GM12874 (cell line): ENCODE results near the gene ROCK2.

ENCODE experiments used
- CTCF ChIP-seq: IDR thresholded peaks from 2 replicates; pipeline ENCODE4 v1.5.1; 2011; ENCODE audit warnings: low read depth, mild to moderate bottlenecking, control low read depth, low read length, moderate library complexity; ENCODE audit not compliant: insufficient read depth

The ROCK2 gene

DNA sequence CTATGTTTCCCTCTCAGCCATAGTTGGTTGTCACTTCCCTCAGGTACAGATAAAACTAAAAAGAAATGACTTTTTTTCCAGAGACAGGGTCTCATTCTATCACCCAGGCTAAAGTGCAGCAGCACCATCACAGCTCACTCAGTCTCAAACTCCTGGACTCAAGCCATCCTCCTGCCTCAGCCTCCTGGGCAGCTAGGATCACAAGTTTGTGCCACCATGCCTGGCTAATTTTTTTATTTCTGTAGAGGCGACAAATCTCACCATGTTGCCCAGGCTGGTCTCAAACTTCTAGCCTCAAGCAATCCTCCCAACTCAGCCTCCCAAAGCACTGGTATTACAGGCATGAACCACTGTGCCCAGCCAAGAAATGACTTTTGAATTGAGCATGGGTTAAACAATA is 8.2 kb downstream of the ROCK2 start:
- TF ChIP-seq CTCF = no peak

DNA sequence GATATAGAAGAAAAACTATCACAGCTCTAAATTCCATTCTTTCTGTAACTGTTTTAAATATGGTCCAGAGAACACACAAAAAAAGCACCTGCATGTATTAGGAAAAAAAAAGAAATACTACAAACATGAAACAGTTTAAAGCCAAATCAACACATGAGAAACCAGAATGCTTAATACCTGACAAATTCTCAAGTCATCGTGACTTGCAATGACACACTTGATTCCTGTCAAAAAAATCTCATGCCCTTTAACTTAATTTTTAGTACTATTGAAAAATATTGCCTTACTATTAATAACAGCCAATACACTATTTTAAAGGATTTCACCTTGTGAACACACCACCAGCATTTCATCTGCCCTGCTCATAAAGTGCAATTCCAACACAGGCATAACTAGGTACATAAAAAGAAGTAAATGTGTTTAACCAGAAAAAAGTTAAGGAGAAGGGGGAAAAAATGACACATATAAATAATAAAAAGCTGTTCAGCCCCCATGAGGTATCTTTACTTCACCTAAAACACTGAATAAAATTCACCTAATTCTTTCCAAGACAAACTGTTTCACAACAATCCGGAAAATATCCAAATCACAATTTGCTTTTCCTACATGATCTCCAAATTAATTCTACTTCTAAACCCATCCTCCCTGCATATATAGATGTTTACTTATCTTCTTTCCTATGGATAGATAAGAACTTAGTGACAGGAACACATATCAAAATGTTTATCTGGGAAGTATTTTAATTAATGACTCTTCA is 10.8 kb downstream of the ROCK2 start:
- TF ChIP-seq CTCF = no peak

- no peak for TF ChIP-seq CTCF
These were observed 11.8 kb downstream of the ROCK2 start for GRCh38 chr2:11332596-11332995.

DNA sequence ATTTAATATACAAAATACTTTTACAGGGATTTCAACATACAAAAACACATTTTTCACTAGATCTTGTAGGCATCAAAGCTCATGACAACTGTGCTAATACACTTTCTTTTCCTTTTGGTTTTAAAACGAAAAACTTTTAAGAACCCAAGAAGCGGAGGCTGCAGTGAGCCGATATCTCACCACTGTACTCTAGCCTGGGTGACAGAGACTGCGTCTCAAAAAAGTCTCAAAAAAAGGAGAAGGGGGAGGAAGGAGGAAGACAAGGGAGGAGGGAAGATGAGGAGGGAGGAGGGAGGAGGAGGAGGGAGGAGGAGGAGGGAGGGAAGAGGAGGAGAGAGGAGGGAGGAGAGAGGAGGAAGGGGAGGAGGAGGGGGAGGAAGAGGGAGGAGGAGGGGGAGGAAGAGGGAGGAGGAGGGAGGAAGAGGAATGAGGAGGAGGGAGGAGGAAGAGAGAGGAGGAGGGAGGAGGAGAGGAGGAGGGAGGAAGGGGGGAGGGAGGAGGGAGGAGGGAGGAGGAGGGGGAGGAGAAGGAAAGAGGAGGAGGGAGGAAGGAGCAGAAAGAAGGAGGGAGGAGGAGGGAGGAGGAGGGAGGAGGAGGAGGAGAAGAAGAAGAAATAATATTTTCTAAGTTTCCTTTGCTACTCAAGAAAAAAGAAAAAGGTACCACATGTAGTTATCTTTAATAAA is 13.8 kb downstream of the ROCK2 start:
- TF ChIP-seq CTCF = no peak

DNA sequence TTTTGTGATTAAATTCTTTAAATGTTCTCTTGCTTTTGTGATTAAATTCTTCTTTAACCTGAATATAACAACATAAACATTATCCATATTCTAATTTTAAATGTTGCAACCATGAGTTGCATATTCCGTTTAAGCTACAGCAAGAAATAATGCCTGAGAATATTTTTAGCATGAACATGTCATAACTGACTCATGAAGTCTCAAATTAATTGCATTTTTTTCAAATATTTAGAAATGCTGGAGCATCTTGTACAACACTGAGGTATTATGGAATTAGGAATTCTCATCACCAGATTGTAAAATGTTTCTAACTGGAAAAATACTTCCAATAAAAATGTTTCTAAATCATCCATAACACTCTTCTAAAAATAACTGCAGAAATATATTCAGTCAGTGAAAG is 14.7 kb downstream of the ROCK2 start:
- no peak for TF ChIP-seq CTCF

DNA sequence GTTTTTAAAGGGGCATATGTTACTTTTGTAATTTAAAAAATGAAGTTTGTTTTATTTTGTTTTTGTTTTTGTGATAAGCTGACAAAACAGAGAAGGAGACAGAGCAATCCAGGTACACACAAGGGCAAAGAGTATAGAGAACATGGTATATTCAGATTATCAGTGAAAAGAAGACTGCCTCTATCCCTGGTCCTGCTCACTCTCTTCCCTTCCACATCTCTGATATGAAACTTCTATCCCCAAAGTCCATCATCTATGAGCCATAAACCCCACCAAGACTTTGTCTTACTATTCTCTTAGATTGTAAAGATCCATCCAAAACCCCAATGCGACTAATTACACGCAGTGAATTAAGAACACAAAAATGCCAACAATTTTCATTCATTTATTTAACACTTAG is 16.6 kb downstream of the ROCK2 start:
- no peak for TF ChIP-seq CTCF

DNA sequence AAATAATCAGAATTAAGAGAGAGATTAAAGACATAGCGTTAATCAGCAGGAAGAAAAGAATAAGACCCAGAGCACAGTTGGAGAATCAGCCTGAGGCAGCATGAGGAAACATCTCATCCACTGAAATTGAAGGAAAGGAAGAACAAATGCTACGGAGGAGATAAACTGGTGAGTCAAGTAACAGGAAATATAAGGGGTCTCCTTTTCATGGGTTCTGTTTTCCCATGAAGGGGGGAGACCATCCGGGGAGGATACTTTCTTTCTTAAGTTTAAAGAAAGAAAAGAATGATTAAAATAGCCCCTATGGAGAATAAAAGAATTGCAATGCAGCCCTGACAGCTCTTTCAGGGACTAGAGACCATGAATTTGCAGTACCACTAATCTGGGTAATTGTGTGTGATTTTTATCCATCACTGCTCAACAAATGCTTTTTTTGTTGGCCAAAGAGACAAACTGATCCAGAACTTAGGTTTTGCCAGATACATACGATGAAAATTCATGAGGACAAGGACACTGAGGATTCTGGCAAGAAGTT is 17.7 kb downstream of the ROCK2 start:
- no peak for TF ChIP-seq CTCF
